GM12878 (cell line): ENCODE data around the gene DVL2. TPM values are rescaled to one million over a fixed set of nuclear protein-coding genes. Genes with fewer than 3 reads are reported as not detected.
A peak's percentile ranks its signal among the peaks of the same experiment; 100 is the strongest.

ENCODE experiments used
- ATAC-seq: fragments of 200-7000 bp; cut with Tn5 transposase; 3 replicates; pipeline ENCODE4 v1.9.1; 2020; ENCODE audit warnings: mild to moderate bottlenecking, moderate library complexity
- BruUV-seq: library from RNA; stranded (reverse); fragments of 400-500 nt; replicated peaks from 2 replicates; lab custom pipeline; 2021; lab: Mats Ljungman, UMichigan
- CTCF ChIA-PET: fragments of 300-600 bp; sonication (Branson Sonifier 250); formaldehyde crosslinking; extraction: SDS; loops from one replicate; lab custom pipeline; 2021; ENCODE audit warnings: inconsistent platforms; lab: Yijun Ruan, JAX
- POLR2A ChIA-PET: fragments of 350-600 bp; formaldehyde crosslinking; extraction: SDS; loops from one replicate; lab custom pipeline; 2021; ENCODE audit warnings: inconsistent platforms; lab: Charles Lee
- RAD21 ChIA-PET: fragments of 300-600 bp; sonication (Branson Sonifier 250); formaldehyde crosslinking; loops from one replicate; lab custom pipeline; 2023; ENCODE audit warnings: antibody characterized with exemption; ENCODE audit not compliant: unreplicated experiment; lab: Charles Lee
- SMC1A ChIA-PET: fragments of 300-600 bp; sonication (Branson Sonifier 250); formaldehyde crosslinking; loops from one replicate; lab custom pipeline; 2023; ENCODE audit not compliant: unreplicated experiment, uncharacterized antibody; lab: Charles Lee
- DNase-seq: peaks from one replicate; pipeline ENCODE4 v3.0.0-alpha.2; 2011; ENCODE audit warnings: low read depth, low spot score
- FAIRE-seq: peaks from 3 replicates; lab custom pipeline; 2011; peaks lifted over from hg19 to GRCh38; lab: Jason Lieb, UNC
- H2AFZ ChIP-seq: 2 replicates; pipeline ENCODE4 v1.6.0; 2011; ENCODE audit warnings: low read depth, low read length, control low read depth; ENCODE audit not compliant: control insufficient read depth
- H3K27ac ChIP-seq: 2 replicates; pipeline ENCODE4 v1.5.1; 2011; ENCODE audit warnings: control low read depth; ENCODE audit not compliant: control insufficient read depth, insufficient read depth
- H3K27me3 ChIP-seq, 2 experiments: replicated peaks in 1 of 2; 2 replicates each; pipeline versions ENCODE4 v1.6.0 to v1.6.1; 2011; ENCODE audit warnings: low read length in 1 of 2; ENCODE audit not compliant: control insufficient read depth in 2 of 2, insufficient read depth in 2 of 2
- H3K36me3 ChIP-seq, 2 experiments: 2 replicates each; pipeline ENCODE4 v1.5.1; 2011; ENCODE audit warnings: low read length in 1 of 2; ENCODE audit not compliant: control insufficient read depth in 2 of 2, insufficient read depth in 2 of 2
- H3K4me1 ChIP-seq: 2 replicates; pipeline ENCODE4 v1.6.1; 2011; ENCODE audit warnings: mild to moderate bottlenecking, low read length, moderate library complexity, mixed read lengths; ENCODE audit not compliant: control insufficient read depth, insufficient read depth
- H3K4me2 ChIP-seq: 2 replicates; pipeline ENCODE4 v1.6.0; 2011; ENCODE audit warnings: control low read depth; ENCODE audit not compliant: control insufficient read depth, insufficient read depth
- H3K4me3 ChIP-seq: fragments of 200-600 bp; sonication (generic); 2 replicates; pipeline ENCODE4 v1.5.1; 2016
- H3K79me2 ChIP-seq: 2 replicates; pipeline ENCODE4 v1.6.0; 2011; ENCODE audit warnings: low read length; ENCODE audit not compliant: control insufficient read depth, insufficient read depth
- H3K9ac ChIP-seq: 2 replicates; pipeline ENCODE4 v1.8.0; 2011; ENCODE audit warnings: low read length, control low read depth, mixed read lengths; ENCODE audit not compliant: control insufficient read depth, insufficient read depth
- H3K9me3 ChIP-seq: replicated peaks from 3 replicates; pipeline ENCODE4 v1.5.1; 2011; ENCODE audit warnings: mild to moderate bottlenecking, low read length; ENCODE audit not compliant: control insufficient read depth, insufficient read depth
- H4K20me1 ChIP-seq: 2 replicates; pipeline ENCODE4 v1.6.0; 2011; ENCODE audit not compliant: control insufficient read depth, insufficient read depth
- ATF7 ChIP-seq: fragments of 450-650 bp; IDR thresholded peaks from 2 replicates; pipeline ENCODE4 v1.6.1; 2016; ENCODE audit warnings: low read depth, mild to moderate bottlenecking
- BHLHE40 ChIP-seq, 2 experiments: fragments of 450-650 bp in 1 of 2; IDR thresholded peaks; 2 replicates each; pipeline ENCODE4 v1.6.1; 2011 to 2017; ENCODE audit warnings: low read depth in 2 of 2, borderline replicate concordance in 1 of 2, improper control_type of control experiment in 1 of 2, low read length in 1 of 2, mild to moderate bottlenecking in 1 of 2
- MTA3 ChIP-seq: IDR thresholded peaks from 2 replicates; pipeline ENCODE4 v1.6.1; 2012; ENCODE audit warnings: low read length, inconsistent platforms, borderline replicate concordance
- PBX3 ChIP-seq: IDR thresholded peaks from 2 replicates; pipeline ENCODE4 v1.6.1; 2011; ENCODE audit warnings: mild to moderate bottlenecking, low read depth, low read length, moderate library complexity; ENCODE audit not compliant: insufficient replicate concordance
- USF1 ChIP-seq: IDR thresholded peaks from 2 replicates; pipeline ENCODE4 v1.6.1; 2011; ENCODE audit warnings: borderline replicate concordance, low read depth, mild to moderate bottlenecking, moderate library complexity, mixed read lengths, low read length; ENCODE audit not compliant: insufficient read depth; ENCODE audit errors: extremely low read length
- WGBS: methylation state at CpG from one replicate; pipeline ENCODE4 v1.1.6; 2016; ENCODE audit warnings: low lambda C conversion rate; ENCODE audit not compliant: insufficient replicate concordance, insufficient coverage; ENCODE audit errors: missing lambda C conversion rate; 5-methylcytosine and 5-hydroxymethylcytosine counted together
- in situ Hi-C: fragments of 300-500 bp; cut with MboI; formaldehyde crosslinking; loops from 9 replicates; pipeline ENCODE4 v1.14.3; 2018; ENCODE audit warnings: mixed read lengths
- intact Hi-C: fragments of 100-400 bp; cut with micrococcal nuclease; formaldehyde crosslinking; loops from one replicate; pipeline ENCODE4 v1.14.2; 2022; ENCODE audit not compliant: unreplicated experiment
- polyA plus RNA-seq, 11 experiments: library from polyadenylated mRNA; depleted of rRNA in 4 of 11; unstranded in 6 of 11; stranded (reverse) in 5 of 11; fragments of >200 nt; fragmentation: Nextera tagmentation in 4 of 11; fragmentation: Illumina TruSeq in 1 of 11; extraction: Ambion mirVana in 4 of 11; extraction: Trizol in 1 of 11; gene quantifications; 1 replicate in 1 of 11; 2 replicates in 10 of 11; pipeline versions ENCODE4 v1.2.1 to v1.2.3, GENCODE V29; 2011 to 2016; ENCODE audit warnings: inconsistent platforms in 2 of 11, missing spikeins in 2 of 11, low read depth in 1 of 11
- total RNA-seq, 4 experiments: library from RNA; depleted of rRNA in 3 of 4; stranded (reverse); fragments of >200 nt in 3 of 4; fragmentation: Illumina TruSeq in 1 of 4; extraction: Trizol in 1 of 4; gene quantifications; 2 replicates each; pipeline versions ENCODE4 v1.2.1 to v1.2.3, GENCODE V29; 2013 to 2021

The DVL2 gene
- total and polyA plus RNA-seq, 10 of the 15 experiments (the other 5 are each of a cell fraction or from before 2014, with no cell fraction given) = 0.97 to 44.8 (median 23.2) TPM

- SMC1A ChIA-PET = interaction anchor here (1.5 to 4.3 kb wide), 3 partner anchors 7 to 23 kb away, joined by 4 to 34 read pairs (median 26); partner anchors contain the start of genes ACADVL, CTDNEP1, DLG4 and DVL2
Measured at GRCh38 chr17:7243453-7243729, 9.1 kb upstream of the DVL2 start.

More at GRCh38 chr17:7243453-7243729, 9.1 kb upstream of the DVL2 start:
- FAIRE-seq = no peak
- H3K9ac ChIP-seq = peak overlapping the region; percentile 32; the same call in 1 of the 2 replicates
- 75% methylated on average over 2 of the region's 2 CpGs for WGBS
- H3K36me3 ChIP-seq = peaks cover 10 to 19% of the 10 kb centered on the region in 2 experiments; a peak in 3 of 4 replicates
- RAD21 ChIA-PET = interaction anchor here (1.3 to 6.3 kb wide), 2 partner anchors 23 to 29 kb away, joined by 3 to 51 read pairs; partner anchors contain the start of genes ACADVL and DLG4
- H4K20me1 ChIP-seq = no peaks in the 10 kb centered on the region
- POLR2A ChIA-PET = interaction anchor here (3.9 kb wide), 1 partner anchor 23 kb away, joined by 43 read pairs; the partner anchor contains the start of genes ACADVL and DLG4
- BruUV-seq = no TSS peak
- H3K4me2 ChIP-seq = peak overlapping the region; percentile 88
- intact Hi-C loops (loop anchor here (5.0 kb wide), 1 partner anchor 64 kb away; the partner anchor contains the start of gene EIF5A), in situ Hi-C loops (no loop called here)
- no peaks in the 10 kb centered on the region for H3K9me3 ChIP-seq
- no peak for DNase-seq
- H3K4me3 ChIP-seq = peak overlapping the region; percentile 83; the same call in 1 of the 2 replicates
- ATAC-seq = no peak
- H3K4me1 ChIP-seq = peaks cover 16% of the 10 kb centered on the region
- H3K27me3 ChIP-seq = no peaks in the 10 kb centered on the region
- CTCF ChIA-PET = interaction anchor here (6.0 kb wide), 1 partner anchor 23 kb away, joined by 70 read pairs; the partner anchor contains the start of genes ACADVL and DLG4
- H3K79me2 ChIP-seq = peaks cover 43% of the 10 kb centered on the region
- no peak for TF ChIP-seq USF1
- no peak for TF ChIP-seq BHLHE40 (IDR thresholded peaks at IDR 0.05; ENCODE audit: borderline replicate concordance in 1 of 2, low read depth in 2 of 2, low read length in 1 of 2)
- TF ChIP-seq PBX3 = no peak
- TF ChIP-seq ATF7 = no peak
- TF ChIP-seq MTA3 = no peak
- H2AFZ ChIP-seq = no peak overlapping the region; the same call in 1 of the 2 replicates
- no peak overlapping the region for H3K27ac ChIP-seq
